ENCODE results near the gene BCAS3.
"Not testable (repeated sequence)": the region's sequence is repeated elsewhere in the genome, so short reads cannot be mapped to it uniquely, and the experiment has no call there.

Gene BCAS3

DNA sequence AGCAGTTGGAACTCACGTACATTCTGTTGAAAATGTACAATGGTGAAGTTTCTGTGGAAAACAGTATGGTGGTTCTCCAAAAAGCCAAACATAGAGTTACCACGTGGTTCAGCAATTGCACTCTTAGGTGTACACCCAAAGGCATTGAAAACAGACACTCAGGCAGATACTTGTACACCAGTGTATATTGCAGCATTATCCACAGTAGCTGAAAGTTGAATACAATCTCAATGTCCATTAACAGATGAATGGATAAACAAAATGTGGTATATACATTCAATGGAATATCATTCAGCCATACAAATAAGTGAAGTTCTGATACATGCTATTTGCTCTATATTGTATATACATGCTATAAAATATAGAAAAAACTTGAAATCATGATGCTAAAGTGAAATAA is 745.2 kb downstream of the BCAS3 start:
- 41 to 46% methylated on average over 2 of the region's 2 CpGs for WGBS, 2 experiments
- Histone ChIP-seq H3K9me3 (ENCODE audit: control insufficient read depth, low read length) (no peaks in the 10 kb centered on the region), H3K4me1 (ENCODE audit: control insufficient read depth, insufficient read depth, low read length) (no peaks in the 10 kb centered on the region), H3K36me3 (ENCODE audit: control insufficient read depth, insufficient read depth, low read length) (no peaks in the 10 kb centered on the region), H3K27me3 (ENCODE audit: control insufficient read depth, insufficient read depth, low read length, poor library complexity, severe bottlenecking) (no peaks in the 10 kb centered on the region), H3K4me3 (ENCODE audit: insufficient read depth, low read depth, low read length) (no peak overlapping the region), H3K27ac (ENCODE audit: insufficient read depth, low read depth, low read length, poor library complexity, severe bottlenecking) (no peak overlapping the region)

DNA sequence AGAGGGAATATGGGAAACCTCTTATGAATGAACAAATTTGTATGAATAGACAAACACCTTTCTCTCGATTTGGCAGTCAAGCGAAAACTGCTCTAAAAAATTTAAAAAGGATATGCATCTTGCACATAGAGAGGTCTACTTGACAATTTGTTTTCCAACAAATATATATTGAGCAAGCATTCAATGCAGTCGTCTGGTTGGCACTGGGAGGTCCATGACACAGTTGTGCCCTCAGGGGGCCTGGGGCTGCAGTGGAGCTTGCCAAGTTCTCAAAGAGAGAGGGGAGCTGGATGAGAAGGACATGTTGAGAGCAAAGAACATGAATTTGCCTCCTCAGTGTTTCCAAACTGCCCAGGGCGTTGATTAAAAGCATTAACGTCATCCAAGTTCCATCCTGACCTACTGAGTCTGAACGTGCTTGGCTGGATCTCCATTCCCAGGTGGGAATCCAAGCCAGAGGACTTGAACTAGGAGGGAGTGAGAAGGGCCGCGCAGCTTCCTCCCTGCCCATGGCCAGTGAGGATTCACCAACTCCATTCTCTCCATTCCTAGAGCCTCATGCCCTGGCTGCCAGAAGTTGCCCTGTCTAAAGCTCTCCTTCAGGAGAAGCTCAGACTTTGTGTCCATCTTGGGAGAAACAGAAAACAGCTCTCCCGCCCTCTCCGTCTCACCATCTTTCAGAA is 746.5 kb downstream of the BCAS3 start:
- H3K4me3 ChIP-seq (ENCODE audit: insufficient read depth, low read depth, low read length): no peak overlapping the region
- 89 to 93% methylated on average over 10 of the region's 10 CpGs for WGBS, 2 experiments
- no peaks in the 10 kb centered on the region for H3K4me1 ChIP-seq (ENCODE audit: control insufficient read depth, insufficient read depth, low read length)
- no peaks in the 10 kb centered on the region for H3K9me3 ChIP-seq (ENCODE audit: control insufficient read depth, low read length)
- H3K27me3 ChIP-seq (ENCODE audit: control insufficient read depth, insufficient read depth, low read length, poor library complexity, severe bottlenecking): no peaks in the 10 kb centered on the region
- no peaks in the 10 kb centered on the region for H3K36me3 ChIP-seq (ENCODE audit: control insufficient read depth, insufficient read depth, low read length)
- no peak overlapping the region for H3K27ac ChIP-seq (ENCODE audit: insufficient read depth, low read depth, low read length, poor library complexity, severe bottlenecking)

DNA sequence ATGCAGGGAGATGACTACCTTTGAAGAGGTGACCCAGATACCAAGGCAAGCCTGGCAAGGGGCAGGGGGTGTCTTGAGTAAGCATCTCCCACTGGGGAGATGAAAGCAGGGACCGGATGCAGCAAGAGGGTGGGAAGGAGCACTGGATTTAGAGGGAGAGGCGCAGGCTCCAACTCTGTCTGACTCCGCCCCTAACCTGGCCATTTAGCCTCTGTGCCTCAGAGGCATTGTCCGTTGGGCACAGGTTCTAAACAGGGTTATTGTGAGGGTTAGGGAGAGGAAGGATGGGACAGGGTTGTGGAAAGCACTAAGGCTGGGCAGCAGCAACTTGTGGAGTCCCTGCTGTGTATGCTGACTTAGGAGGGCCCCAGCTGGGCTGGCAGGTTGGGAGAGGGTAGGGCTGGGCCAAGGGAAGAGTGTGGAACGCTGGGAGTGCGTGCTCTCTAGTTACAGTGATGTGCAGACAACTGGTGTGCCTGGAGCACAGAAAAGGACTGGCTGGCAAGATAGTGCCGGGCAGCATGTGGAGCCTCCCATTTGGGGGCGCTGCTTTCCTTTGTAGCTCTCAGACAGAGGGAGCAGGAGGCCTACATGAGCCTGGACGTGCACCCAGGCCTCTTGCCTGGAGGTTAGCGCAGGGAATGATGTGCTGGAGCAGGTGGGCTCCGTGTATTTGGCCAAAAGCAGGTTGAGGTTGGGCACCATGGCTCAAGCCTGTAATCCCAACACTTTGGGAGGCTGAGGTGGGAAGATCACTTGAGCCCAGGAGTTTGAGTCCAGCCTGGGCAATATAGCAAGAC is 748.2 kb downstream of the BCAS3 start:
- Histone ChIP-seq H3K4me3 (ENCODE audit: insufficient read depth, low read depth, low read length) (no peak overlapping the region), H3K36me3 (ENCODE audit: control insufficient read depth, insufficient read depth, low read length) (no peaks in the 10 kb centered on the region), H3K27ac (ENCODE audit: insufficient read depth, low read depth, low read length, poor library complexity, severe bottlenecking) (no peak overlapping the region), H3K4me1 (ENCODE audit: control insufficient read depth, insufficient read depth, low read length) (no peaks in the 10 kb centered on the region), H3K27me3 (ENCODE audit: control insufficient read depth, insufficient read depth, low read length, poor library complexity, severe bottlenecking) (no peaks in the 10 kb centered on the region), H3K9me3 (ENCODE audit: control insufficient read depth, low read length) (no peaks in the 10 kb centered on the region)
- 68 to 75% methylated on average over 11 of the region's 11 CpGs for WGBS, 2 experiments

DNA sequence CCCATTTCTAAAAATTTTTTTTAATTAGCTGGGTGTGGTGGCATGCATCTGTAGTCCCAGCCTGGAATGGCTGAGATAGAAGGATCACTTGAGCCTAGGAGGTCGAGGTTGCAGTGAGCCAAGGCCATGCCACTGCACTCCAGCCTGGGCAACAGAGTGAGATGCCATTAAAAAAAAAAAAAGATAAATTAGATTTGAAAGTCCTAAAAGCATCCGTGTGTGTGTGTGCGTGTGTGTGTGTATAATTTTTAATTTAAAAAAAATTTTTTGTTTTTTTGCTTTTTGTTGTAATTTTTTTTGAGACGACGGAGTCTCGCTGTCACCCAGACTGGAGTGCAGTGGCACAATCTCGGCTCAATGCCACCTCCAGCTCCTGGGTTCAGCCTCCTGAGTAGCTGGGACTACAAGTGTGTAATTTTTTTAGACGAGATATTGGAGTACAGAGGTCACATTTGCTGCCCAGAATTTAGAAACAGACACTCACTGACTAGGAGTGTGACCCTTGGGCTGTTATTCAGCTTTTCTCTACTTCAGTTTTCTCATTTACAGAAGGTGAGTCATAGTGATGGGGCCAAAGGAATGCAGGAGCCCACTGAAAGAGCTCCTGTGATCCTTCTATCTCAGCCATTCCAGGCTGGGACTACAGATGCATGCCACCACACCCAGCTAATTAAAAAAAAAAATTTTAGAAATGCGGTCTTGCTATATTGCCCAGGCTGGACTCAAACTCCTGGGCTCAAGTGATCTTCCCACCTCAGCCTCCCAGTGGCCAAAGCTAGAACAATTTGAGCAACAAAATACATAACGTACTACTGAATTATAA is 749.0 kb downstream of the BCAS3 start:
- H3K27ac ChIP-seq (ENCODE audit: insufficient read depth, low read depth, low read length, poor library complexity, severe bottlenecking): no peak overlapping the region
- 90 to 95% methylated on average over 9 to 10 of the region's 10 CpGs for WGBS, 2 experiments
- H3K9me3 ChIP-seq (ENCODE audit: control insufficient read depth, low read length): no peaks in the 10 kb centered on the region
- no peaks in the 10 kb centered on the region for H3K4me1 ChIP-seq (ENCODE audit: control insufficient read depth, insufficient read depth, low read length)
- H3K36me3 ChIP-seq (ENCODE audit: control insufficient read depth, insufficient read depth, low read length): no peaks in the 10 kb centered on the region
- no peak overlapping the region for H3K4me3 ChIP-seq (ENCODE audit: insufficient read depth, low read depth, low read length)
- no peaks in the 10 kb centered on the region for H3K27me3 ChIP-seq (ENCODE audit: control insufficient read depth, insufficient read depth, low read length, poor library complexity, severe bottlenecking)

DNA sequence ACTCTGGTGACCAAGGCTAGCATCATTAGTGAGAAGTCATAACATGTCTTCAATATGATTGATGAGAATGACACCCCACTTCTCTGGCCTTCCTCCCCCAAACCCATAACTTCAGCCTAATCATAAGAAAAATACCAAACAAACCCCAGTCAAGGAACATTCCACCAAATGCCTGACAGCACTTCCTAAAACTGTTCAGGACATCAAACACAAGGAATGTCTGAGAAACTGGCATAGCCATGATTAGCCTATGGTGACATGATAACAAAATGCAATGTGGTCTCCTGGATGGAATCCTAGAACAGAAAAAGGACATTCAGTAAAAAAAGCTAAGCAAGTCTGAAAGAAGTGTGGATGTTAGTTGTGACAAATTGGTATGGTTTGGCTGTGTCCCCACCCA is 749.9 kb downstream of the BCAS3 start:
- no peaks in the 10 kb centered on the region for H3K4me1 ChIP-seq (ENCODE audit: control insufficient read depth, insufficient read depth, low read length)
- H3K9me3 ChIP-seq (ENCODE audit: control insufficient read depth, low read length): no peaks in the 10 kb centered on the region
- no peaks in the 10 kb centered on the region for H3K27me3 ChIP-seq (ENCODE audit: control insufficient read depth, insufficient read depth, low read length, poor library complexity, severe bottlenecking)
- H3K4me3 ChIP-seq (ENCODE audit: insufficient read depth, low read depth, low read length): no peak overlapping the region
- H3K36me3 ChIP-seq (ENCODE audit: control insufficient read depth, insufficient read depth, low read length): no peaks in the 10 kb centered on the region
- H3K27ac ChIP-seq (ENCODE audit: insufficient read depth, low read depth, low read length, poor library complexity, severe bottlenecking): no peak overlapping the region

DNA sequence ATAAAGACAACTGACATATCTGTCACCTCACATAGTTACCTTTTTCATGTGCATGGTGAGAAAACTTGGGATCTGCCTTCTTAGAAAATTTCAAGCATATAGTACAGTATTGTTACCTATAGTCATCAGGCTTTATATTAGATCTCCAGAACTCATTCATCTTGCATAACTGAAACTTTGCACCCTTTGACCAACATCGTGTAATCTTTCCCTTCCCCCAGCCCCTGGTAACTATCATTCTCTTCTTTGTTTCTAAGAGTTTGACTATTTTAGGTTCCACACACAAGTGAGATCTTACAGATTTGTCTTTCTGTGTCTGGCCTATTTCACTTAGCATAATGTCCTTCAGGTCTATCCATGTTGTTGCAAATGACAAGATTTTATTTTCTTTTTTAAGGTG is 751.6 kb downstream of the BCAS3 start:
- H3K36me3 ChIP-seq (ENCODE audit: control insufficient read depth, insufficient read depth, low read length): no peaks in the 10 kb centered on the region
- H3K4me1 ChIP-seq (ENCODE audit: control insufficient read depth, insufficient read depth, low read length): no peaks in the 10 kb centered on the region
- no peak overlapping the region for H3K27ac ChIP-seq (ENCODE audit: insufficient read depth, low read depth, low read length, poor library complexity, severe bottlenecking)
- no peaks in the 10 kb centered on the region for H3K9me3 ChIP-seq (ENCODE audit: control insufficient read depth, low read length)
- H3K4me3 ChIP-seq (ENCODE audit: insufficient read depth, low read depth, low read length): no peak overlapping the region
- 92 to 95% methylated on average over 1 of the region's 1 CpG for WGBS, 2 experiments
- H3K27me3 ChIP-seq (ENCODE audit: control insufficient read depth, insufficient read depth, low read length, poor library complexity, severe bottlenecking): no peaks in the 10 kb centered on the region

DNA sequence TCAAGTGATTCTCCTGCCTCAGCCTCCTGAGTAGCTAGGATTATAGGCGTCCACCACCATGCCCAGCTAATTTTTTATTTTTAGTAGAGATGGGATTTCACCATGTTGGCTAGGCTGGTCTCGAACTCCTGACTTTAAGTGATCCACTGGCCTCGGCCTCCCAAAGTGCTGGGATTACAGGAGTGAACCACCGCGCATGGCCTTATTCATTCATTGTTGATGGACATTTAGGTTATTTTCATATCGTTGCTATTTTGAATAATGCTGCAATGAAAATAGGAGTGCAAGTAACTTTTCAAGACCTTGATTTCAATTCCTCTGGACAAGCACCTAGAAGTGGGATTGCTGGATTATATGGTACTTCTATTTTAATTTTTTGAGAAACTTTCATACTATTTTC is 752.2 kb downstream of the BCAS3 start:
- H3K27ac ChIP-seq (ENCODE audit: insufficient read depth, low read depth, low read length, poor library complexity, severe bottlenecking); H3K36me3 ChIP-seq (ENCODE audit: control insufficient read depth, insufficient read depth, low read length); H3K9me3 ChIP-seq (ENCODE audit: control insufficient read depth, low read length); H3K27me3 ChIP-seq (ENCODE audit: control insufficient read depth, insufficient read depth, low read length, poor library complexity, severe bottlenecking); H3K4me3 ChIP-seq (ENCODE audit: insufficient read depth, low read depth, low read length); H3K4me1 ChIP-seq (ENCODE audit: control insufficient read depth, insufficient read depth, low read length): not testable (repeated sequence)
- WGBS, 2 experiments: 88 to 91% methylated on average over 6 of the region's 6 CpGs

DNA sequence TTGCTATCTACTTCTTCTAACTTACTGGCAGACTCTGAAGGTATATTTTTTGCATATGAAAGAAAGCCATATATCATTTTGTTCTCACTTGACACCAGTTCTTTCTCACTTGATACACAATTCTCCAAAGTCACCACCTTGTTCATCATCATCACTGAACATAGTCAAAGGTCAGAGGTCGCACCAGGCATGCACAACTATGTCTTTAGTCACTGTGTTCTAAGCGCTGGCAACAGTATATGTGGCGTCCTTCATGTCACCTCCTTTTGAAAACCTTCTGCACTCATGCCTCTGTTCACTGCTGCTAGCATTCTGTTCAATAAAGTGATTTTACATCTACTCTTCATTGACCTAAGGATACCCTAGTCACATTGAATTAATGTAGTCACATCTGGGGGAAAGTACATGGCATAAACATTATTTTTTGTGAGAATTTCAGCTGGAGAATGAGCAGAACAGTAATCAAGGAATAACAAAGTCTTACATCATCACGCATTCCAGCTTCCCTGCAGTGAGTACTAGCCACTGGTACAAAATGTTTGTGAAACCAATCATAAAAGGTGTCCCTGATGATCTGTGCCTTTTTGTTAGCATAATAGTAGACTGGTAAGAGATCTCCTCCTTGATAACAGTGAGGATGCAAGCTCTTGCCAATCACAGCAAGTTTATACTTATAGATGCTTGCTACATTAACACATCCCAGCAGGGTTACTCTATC is 754.1 kb downstream of the BCAS3 start:
- H3K36me3 ChIP-seq (ENCODE audit: control insufficient read depth, insufficient read depth, low read length): no peaks in the 10 kb centered on the region
- no peak overlapping the region for H3K4me3 ChIP-seq (ENCODE audit: insufficient read depth, low read depth, low read length)
- 88 to 93% methylated on average over 4 of the region's 4 CpGs for WGBS, 2 experiments
- H3K4me1 ChIP-seq (ENCODE audit: control insufficient read depth, insufficient read depth, low read length): no peaks in the 10 kb centered on the region
- H3K27me3 ChIP-seq (ENCODE audit: control insufficient read depth, insufficient read depth, low read length, poor library complexity, severe bottlenecking): no peaks in the 10 kb centered on the region
- no peak overlapping the region for H3K27ac ChIP-seq (ENCODE audit: insufficient read depth, low read depth, low read length, poor library complexity, severe bottlenecking)
- H3K9me3 ChIP-seq (ENCODE audit: control insufficient read depth, low read length): no peaks in the 10 kb centered on the region

DNA sequence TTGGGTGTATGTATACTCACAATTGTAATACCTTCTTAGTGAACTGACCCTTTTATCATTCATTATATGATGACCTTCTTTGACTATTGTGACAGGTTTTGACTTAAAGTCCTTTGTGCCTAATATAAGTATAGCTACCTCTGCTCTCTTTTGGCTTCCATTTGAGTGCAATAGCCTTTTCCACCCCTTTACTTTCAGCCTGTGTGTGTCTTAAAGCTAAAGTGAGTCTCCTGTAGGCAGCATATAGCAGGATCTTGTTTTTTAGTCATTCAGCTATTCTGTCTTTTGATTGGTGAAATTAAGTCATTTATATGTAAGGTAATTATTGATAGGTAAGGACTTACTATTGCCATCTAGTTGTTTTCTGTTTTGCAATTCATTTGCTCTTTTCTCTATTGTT is 758.6 kb downstream of the BCAS3 start:
- Histone ChIP-seq H3K27ac (ENCODE audit: insufficient read depth, low read depth, low read length, poor library complexity, severe bottlenecking) (no peak overlapping the region), H3K9me3 (ENCODE audit: control insufficient read depth, low read length) (no peaks in the 10 kb centered on the region), H3K36me3 (ENCODE audit: control insufficient read depth, insufficient read depth, low read length) (no peaks in the 10 kb centered on the region), H3K4me1 (ENCODE audit: control insufficient read depth, insufficient read depth, low read length) (no peaks in the 10 kb centered on the region), H3K4me3 (ENCODE audit: insufficient read depth, low read depth, low read length) (no peak overlapping the region), H3K27me3 (ENCODE audit: control insufficient read depth, insufficient read depth, low read length, poor library complexity, severe bottlenecking) (no peaks in the 10 kb centered on the region)
